MM.1S (cell line): ENCODE measurements around the gene ART3.
A peak's percentile ranks its signal among the peaks of the same experiment; 100 is the strongest.

Experiments
- DNase-seq: peaks from one replicate; pipeline ENCODE4 v3.0.0-alpha.2; 2015
- H2AFZ ChIP-seq: fragments of 300-600 bp; sonication (generic); 2 replicates; pipeline ENCODE4 v1.6.0; 2016; ENCODE audit warnings: antibody characterized with exemption, low read length
- H3F3A ChIP-seq: fragments of 300-600 bp; sonication (generic); 2 replicates; pipeline ENCODE4 v1.6.1; 2016; ENCODE audit warnings: mild to moderate bottlenecking, antibody characterized with exemption, low read length, moderate library complexity, mixed read lengths; ENCODE audit not compliant: insufficient read depth
- H3K27ac ChIP-seq: fragments of 300-600 bp; sonication (generic); 2 replicates; pipeline ENCODE4 v1.5.1; 2016; ENCODE audit warnings: mild to moderate bottlenecking, low read length
- H3K27me3 ChIP-seq: fragments of 300-600 bp; sonication (generic); replicated peaks from 2 replicates; pipeline ENCODE4 v1.6.0; 2016; ENCODE audit warnings: low read length; ENCODE audit not compliant: insufficient read depth
- H3K36me3 ChIP-seq: fragments of 300-600 bp; sonication (generic); replicated peaks from 2 replicates; pipeline ENCODE4 v1.6.1; 2016; ENCODE audit warnings: mild to moderate bottlenecking, low read length, mixed read lengths; ENCODE audit not compliant: insufficient read depth
- H3K4me1 ChIP-seq: fragments of 300-600 bp; sonication (generic); 2 replicates; pipeline ENCODE4 v1.6.1; 2016; ENCODE audit warnings: low read length, mixed read lengths
- H3K4me2 ChIP-seq: fragments of 300-600 bp; sonication (generic); 2 replicates; pipeline ENCODE4 v1.6.0; 2016; ENCODE audit warnings: low read depth, low read length
- H3K4me3 ChIP-seq: fragments of 300-600 bp; sonication (generic); 2 replicates; pipeline ENCODE4 v1.5.1; 2016; ENCODE audit warnings: low read length, mixed read lengths
- H3K79me2 ChIP-seq: fragments of 300-600 bp; sonication (generic); 2 replicates; pipeline ENCODE4 v1.6.1; 2016; ENCODE audit warnings: mixed run types, low read length, mixed read lengths
- H3K9ac ChIP-seq: fragments of 300-600 bp; sonication (generic); 2 replicates; pipeline ENCODE4 v1.6.1; 2016; ENCODE audit warnings: low read length, mixed read lengths
- H3K9me2 ChIP-seq: fragments of 300-600 bp; sonication (generic); replicated peaks from 2 replicates; pipeline ENCODE4 v1.6.1; 2016; ENCODE audit warnings: mild to moderate bottlenecking, low read length, mixed read lengths; ENCODE audit not compliant: insufficient read depth
- H3K9me3 ChIP-seq: fragments of 300-600 bp; sonication (generic); replicated peaks from 2 replicates; pipeline ENCODE4 v1.6.1; 2016; ENCODE audit warnings: mild to moderate bottlenecking, low read length, mixed read lengths; ENCODE audit not compliant: insufficient read depth
- H4K20me1 ChIP-seq: fragments of 300-600 bp; sonication (generic); 2 replicates; pipeline ENCODE4 v1.6.1; 2016; ENCODE audit warnings: mild to moderate bottlenecking, low read length, moderate library complexity, mixed read lengths; ENCODE audit not compliant: insufficient read depth
- CTCF ChIP-seq: fragments of 300-600 bp; sonication (generic); IDR thresholded peaks from 2 replicates; pipeline ENCODE4 v1.5.1; 2016; ENCODE audit warnings: antibody characterized with exemption, low read length, mixed read lengths
- EZH2 ChIP-seq: fragments of 300-600 bp; sonication (generic); optimal IDR thresholded peaks from 2 replicates; pipeline ENCODE3; 2017; ENCODE audit warnings: low read depth, mild to moderate bottlenecking, antibody characterized with exemption, low read length, mixed read lengths
- EZH2phosphoT487 ChIP-seq: fragments of 300-600 bp; sonication (generic); IDR thresholded peaks from 2 replicates; pipeline ENCODE4 v1.6.1; 2018; ENCODE audit warnings: antibody characterized with exemption, low read length

The ART3 gene, protein sequence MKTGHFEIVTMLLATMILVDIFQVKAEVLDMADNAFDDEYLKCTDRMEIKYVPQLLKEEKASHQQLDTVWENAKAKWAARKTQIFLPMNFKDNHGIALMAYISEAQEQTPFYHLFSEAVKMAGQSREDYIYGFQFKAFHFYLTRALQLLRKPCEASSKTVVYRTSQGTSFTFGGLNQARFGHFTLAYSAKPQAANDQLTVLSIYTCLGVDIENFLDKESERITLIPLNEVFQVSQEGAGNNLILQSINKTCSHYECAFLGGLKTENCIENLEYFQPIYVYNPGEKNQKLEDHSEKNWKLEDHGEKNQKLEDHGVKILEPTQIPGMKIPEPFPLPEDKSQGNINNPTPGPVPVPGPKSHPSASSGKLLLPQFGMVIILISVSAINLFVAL

GRCh38 chr4:76074468-76074867, at the start of gene ART3:
Gene ART3 (plus strand): TSS chr4:76074709. CDS start chr4:76075890, 1,181 bp downstream.
- no peak for DNase-seq
- Histone ChIP-seq H3K27me3 (no peaks in the 10 kb centered on the region), H4K20me1 (no peaks in the 10 kb centered on the region), H3K9me3 (no peaks in the 10 kb centered on the region), H3K4me3 (no peak within 1 kb of the TSS), H3K4me1 (no peaks in the 10 kb centered on the region), H3K4me2 (no peak within 1 kb of the TSS), H3K79me2 (no peaks in the 10 kb centered on the region), H3K9me2 (no peaks in the 10 kb centered on the region), H3F3A (no peaks in the 10 kb centered on the region), H3K36me3 (no peaks in the 10 kb centered on the region), H3K9ac (no peak within 1 kb of the TSS), H2AFZ (no peak within 1 kb of the TSS), H3K27ac (no peak within 1 kb of the TSS)
- no peak for TF ChIP-seq EZH2
- TF ChIP-seq EZH2phosphoT487 = no peak
- no peak for TF ChIP-seq CTCF

GRCh38 chr4:76028350-76028765, 46.2 kb upstream of the ART3 start:
- Histone ChIP-seq H3K27me3 (no peaks in the 10 kb centered on the region), H3K4me1 (peaks cover 23% of the 10 kb centered on the region), H4K20me1 (no peaks in the 10 kb centered on the region), H3K9me2 (no peaks in the 10 kb centered on the region), H3K4me3 (no peak overlapping the region), H3K9ac (no peak overlapping the region), H3K4me2 (no peak overlapping the region), H3K36me3 (no peaks in the 10 kb centered on the region), H3K9me3 (no peaks in the 10 kb centered on the region), H3F3A (peaks cover 5% of the 10 kb centered on the region; the same call in 1 of the 2 replicates), H3K27ac (no peak overlapping the region), H3K79me2 (no peaks in the 10 kb centered on the region), H2AFZ (no peak overlapping the region)
- DNase-seq = no peak
- no peak for TF ChIP-seq EZH2phosphoT487
- TF ChIP-seq CTCF = no peak
- TF ChIP-seq EZH2 = no peak

- Histone ChIP-seq H3K27me3 (0 out of 2 replicates have a peak, but pooled peaks cover 3% of the 10 kb centered on the region), H3K79me2 (no peaks in the 10 kb centered on the region), H3K9me3 (no peaks in the 10 kb centered on the region), H3K4me1 (peaks cover 14% of the 10 kb centered on the region), H3K9me2 (no peaks in the 10 kb centered on the region), H3K36me3 (no peaks in the 10 kb centered on the region), H3K27ac (no peak overlapping the region), H3K9ac (no peak overlapping the region), H2AFZ (no peak overlapping the region), H3K4me3 (no peak overlapping the region), H3F3A (peaks cover 5% of the 10 kb centered on the region; the same call in 1 of the 2 replicates), H4K20me1 (no peaks in the 10 kb centered on the region), H3K4me2 (peak overlapping the region; percentile 7; the same call in 1 of the 2 replicates)
- peak; percentile 36 for DNase-seq
- no peak for TF ChIP-seq CTCF
- no peak for TF ChIP-seq EZH2
- no peak for TF ChIP-seq EZH2phosphoT487
Measured at GRCh38 chr4:76029300-76029699, 45.2 kb upstream of the ART3 start.
